T-helper 2 cell treated with Interferon-gamma antibody and Interleukin-4, amounts not matched to agents 100 ng/mL and 5 ng/mL, for 36 hours (primary cell): ENCODE measurements around the gene ARL3. TPM values are rescaled to one million over a fixed set of nuclear protein-coding genes. Genes with fewer than 3 reads are reported as not detected.

ENCODE experiments used
- intact Hi-C: fragments of 100-400 bp; cut with micrococcal nuclease; formaldehyde crosslinking; loops from one replicate; pipeline ENCODE4 v1.15.1; 2023
- total RNA-seq: library from RNA; stranded (reverse); gene quantifications from 2 replicates; pipeline ENCODE4 v1.2.3, GENCODE V29; 2022

ARL3 gene
- total RNA-seq, 1 donor from 2014 or later = 4.7 TPM

DNA sequence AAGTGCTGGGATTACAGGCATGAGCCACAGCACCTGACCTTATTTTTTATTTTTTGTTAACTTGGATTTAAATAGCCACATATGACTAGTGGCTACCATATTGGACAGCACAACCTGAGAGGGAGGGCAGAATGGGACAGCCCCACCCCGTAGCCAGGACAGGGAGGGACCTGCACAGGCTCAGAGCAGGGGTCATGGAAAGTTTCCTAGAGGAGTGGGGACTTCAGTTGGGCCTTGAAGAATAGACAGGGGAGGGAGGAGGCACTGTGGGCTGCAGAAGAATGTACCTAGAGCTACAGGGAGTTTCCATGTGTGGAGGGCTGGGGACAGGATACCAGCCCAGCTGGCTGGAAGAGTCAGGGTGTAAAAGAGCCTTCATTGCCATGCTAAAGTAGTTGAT is 61.1 kb downstream of the ARL3 start:
- intact Hi-C loops = no loop called here

DNA sequence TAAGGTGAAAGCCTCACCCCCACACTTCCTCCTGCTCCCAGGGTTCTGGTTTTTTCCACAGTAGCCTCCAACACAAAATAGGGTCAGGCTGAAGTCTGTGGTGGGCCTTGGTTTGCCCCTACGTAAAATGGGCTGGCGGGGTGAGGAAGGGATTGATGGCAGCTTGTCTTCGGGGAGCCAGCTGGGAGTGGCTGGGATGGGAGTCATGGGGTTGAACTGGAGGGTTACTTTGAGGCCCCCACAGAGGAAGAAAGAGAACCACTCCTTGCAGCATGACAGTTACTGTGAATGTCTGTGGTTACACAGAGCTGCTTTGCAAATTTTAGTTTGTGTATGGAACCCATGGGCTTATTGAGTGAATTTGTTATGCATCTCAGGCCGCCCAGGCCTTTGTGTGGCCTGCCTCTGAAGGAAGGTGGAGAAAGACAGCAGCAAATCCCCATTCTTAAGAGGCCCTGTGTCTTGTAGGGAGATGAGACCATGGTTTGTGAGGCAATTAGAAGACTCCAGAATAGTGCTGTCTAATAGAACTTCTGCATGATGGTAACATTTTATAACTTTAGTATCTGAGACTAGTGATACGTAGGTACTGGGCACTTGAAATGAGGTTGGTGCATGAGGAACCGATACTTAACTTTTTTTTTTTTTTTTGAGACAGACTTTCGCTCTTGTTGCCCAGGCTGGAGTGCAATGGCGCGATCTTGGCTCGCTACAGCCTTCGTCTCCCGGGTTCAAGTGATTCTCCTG is 61.9 kb downstream of the ARL3 start:
- intact Hi-C loops = no loop called here

DNA sequence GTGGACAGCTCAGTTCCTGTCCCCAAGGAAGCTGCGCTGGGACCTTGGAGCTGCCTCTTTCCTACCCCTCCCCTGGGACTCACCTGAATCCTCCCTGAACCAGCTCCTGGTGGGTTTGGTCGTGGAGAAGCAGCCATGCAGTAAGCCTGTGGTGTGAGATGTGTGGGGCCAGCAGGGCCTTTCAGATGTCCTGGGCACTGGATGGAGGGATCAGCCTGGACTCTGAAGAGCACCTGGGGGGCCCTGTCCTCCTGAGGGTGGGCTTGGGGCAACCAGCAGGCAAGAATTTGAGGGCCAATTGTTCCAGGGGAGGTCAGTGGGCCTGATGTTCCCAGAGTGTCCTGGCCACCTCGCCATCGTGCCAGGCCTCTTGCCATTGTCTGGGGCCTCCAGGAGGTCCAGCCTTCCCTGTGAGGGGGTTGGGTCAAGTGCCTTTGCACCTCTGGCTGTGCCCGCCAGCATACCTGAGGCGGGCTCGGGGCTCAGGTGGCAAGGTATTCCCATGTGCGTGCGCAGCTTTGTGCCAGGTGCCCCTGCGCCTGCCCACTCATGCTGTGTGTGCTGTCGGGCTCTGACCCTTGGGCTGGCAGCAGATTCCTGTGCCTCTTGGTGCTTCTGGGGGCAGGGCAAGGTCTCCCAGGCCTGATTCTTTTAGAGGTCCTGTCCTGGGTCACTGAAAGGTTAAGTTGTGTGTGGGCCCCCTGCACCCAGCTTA is 62.6 kb downstream of the ARL3 start:
- intact Hi-C loops = no loop called here

DNA sequence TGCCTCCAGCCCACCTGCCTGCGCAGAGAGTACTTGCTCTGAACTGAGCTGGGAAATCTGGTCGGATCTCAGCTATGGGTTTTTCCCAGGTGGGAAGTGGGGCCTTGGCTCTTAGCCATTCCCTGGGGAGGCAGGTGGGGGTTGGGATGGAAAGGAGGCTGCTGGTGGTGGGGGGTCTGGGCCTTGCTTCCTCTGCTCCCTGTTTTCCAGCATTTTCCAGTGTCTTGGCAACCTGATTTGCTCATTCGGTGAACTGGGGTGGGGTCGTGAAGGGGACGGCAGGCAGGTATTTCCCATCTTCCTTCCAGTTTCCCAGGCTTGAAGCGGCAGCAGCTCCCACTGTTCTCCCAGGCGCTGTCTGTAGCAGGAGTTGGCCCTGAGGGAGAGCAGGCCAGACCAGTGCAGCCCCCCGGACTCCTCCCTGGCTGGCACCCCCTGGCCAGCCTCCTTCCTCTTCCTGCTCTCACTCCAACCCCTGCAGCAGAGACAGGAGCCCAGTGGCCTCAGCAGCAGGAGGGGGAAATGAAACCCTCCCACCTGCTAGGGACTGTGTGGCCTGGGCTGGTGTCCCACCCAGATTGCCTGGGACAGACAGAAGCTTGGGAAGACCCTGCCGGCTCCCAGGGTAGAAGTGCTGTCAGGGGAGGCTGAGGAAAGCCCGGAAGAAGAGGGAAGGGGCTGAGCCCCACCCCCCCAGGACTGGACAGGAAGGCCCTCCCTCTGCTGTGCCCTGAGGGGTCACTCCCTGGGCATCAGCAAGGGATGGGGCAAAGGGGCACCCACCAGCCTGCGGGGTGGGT is 63.3 kb downstream of the ARL3 start:
- intact Hi-C loops = no loop called here

DNA sequence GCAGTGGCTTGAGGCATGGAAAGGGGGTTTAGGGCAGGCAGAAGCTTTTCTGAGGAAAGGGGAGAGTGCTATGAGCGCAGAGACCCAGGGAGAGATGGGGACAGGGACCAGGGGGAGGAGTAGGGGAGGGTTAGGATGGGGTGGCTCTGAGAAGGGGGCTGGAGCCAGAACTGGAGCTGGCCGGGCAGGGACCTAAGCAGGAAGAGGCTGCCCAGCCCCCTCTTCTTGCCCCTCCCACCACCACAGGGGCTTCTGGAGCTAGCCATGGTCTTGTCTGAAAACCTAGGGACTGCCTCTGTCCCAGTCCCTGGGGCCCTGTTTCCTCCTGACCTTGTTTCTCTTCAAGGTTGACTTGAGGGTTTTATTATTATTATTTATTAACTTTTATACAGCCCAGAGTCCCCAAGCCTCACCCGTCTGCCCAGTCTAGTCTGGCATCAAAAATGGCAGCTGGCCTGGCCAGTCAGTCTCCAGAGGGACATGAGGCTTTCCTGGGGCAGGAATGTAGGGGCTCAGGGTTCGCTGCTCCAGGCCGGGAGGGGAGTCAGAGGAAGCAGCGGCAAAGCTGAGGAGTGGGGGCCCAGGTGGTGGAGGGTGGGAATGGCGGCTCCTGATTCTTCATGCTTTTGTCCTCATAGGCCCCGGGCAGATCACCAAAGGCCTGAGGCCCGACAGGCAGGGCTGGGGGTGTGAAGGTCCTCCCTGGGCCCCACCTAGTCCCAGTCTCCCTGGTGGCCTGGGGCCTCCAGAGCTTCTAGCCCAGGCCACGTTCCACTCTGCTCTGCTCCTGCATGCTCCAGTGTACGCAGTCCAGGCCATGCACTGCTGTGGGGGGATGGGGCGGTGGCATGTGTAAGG is 64.2 kb downstream of the ARL3 start:
- intact Hi-C loops = loop anchor here (5.0 to 10.0 kb wide), 5 partner anchors 195 to 1738 kb away; partner anchors contain the start of genes C10orf95, GBF1, NT5C2 and OGA

DNA sequence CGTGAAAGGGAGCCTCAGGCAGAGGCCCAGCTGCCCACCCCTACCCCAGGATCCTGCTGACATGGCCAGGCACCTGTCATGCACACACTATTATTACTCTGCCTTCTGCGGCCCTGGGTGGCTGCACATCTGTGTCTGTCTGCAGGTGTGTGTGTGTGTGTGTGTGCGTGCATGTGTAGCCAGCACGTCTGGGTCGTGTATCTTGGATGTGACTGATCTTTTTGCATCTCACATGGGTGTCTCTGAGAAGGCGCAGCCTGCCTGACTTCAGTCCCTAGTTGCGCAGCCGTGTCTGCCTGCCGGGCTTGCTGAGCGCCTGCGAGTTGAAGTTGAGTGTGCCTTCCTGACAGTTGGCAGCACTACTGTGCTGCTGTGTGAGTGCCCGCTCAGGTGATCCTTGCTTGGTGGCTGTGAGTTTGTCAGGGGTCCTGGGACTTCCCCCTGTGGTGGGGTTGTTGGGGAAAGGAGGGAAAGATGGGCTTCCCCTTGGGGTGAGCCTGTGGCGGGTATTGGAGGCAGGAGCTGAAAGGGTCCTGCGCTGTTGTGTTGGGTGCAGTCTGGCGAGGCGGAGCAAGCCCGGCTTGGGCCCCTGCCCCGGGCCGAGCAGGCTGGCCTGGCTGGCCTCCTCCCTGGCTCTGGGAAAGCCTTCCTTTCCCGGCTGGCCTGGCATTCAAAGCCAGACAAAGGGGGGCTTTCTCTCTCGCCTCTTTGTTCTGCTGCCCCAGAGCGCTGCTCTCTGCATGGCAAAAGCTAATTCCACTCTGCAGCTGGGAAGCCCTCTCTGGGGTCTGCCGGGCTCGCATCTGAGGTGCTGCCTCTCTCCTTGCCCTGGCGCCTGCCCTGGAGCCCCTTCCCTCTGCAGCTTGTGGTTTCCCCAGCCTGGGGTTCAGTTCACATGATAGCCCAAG is 65.1 kb downstream of the ARL3 start:
- intact Hi-C loops = loop anchor here (5.0 to 10.0 kb wide), 5 partner anchors 194 to 1737 kb away; partner anchors contain the start of genes C10orf95, GBF1, NT5C2 and OGA

DNA sequence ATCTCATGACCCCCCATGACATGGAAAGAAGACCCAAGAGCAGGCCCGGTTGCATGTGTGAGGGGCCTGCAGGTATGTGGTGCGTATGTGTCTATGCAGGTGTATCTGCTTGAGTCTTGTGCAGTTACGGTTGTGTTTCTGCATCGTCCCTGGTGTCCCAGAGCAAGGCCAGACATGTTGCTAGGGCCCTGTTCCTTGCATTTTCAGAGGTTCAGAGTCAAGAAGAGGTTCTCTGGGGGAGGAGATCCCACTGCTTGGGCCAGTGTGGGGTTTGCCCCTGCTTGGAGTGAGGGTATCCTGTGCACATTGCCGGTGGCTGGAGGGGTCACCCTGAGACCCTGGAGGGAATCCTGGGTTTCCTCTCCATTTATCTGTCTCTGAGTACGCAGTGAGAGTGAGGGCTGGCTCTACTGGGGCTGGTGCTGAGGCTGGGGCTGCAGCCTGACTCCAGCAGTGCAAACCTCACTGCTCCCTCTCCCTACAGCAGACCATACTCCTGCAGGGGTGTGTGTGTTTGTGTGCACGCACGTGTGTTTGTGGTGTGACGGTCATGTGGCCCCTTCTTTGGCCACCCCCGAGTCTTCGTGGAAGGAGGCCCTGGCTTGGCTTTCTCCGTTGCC is 65.8 kb downstream of the ARL3 start:
- intact Hi-C loops = loop anchor here (5.0 to 10.0 kb wide), 5 partner anchors 194 to 1736 kb away; partner anchors contain the start of genes C10orf95, GBF1, NT5C2 and OGA

DNA sequence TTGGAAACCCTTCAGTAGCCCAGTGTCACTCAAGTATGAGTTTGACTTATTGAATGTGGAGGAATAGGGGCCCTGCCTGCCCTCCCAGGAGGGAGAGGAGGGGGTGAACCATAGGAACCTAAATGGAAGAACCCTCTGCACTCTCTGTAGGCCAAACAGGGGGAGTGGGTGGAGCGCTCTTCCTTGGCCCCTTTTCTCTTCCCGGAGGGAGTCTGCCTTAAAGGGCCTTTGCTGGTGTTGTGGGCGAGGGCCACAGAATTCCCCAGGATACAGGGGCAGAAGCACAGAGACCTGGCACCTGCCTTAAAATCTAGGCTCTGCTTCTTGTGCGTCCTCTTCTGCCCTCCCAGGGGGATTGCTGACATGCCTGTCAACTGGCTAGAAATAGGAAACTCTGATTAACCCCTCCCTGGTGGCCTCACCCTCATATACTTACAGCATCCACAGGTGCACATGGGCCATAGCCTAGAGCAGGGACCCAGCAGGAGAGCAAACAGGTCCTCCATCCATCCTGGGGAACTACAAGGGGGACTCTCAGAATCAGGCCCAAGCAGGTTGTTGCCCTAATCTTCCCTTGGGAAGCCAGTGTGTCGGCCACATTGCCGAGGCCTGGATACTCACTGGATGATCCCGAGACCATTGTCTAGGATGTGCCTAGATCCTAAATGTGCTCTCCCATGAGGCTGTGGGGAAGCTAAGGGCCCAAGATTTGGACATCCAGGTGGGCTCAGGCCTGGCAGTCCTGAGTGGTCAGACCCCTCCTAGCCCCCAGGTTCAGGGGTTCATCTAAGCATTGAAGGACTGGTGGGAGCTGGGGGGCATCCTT is 66.5 kb downstream of the ARL3 start:
- intact Hi-C loops = loop anchor here (5.0 to 10.0 kb wide), 5 partner anchors 193 to 1735 kb away; partner anchors contain the start of genes C10orf95, GBF1, NT5C2 and OGA

DNA sequence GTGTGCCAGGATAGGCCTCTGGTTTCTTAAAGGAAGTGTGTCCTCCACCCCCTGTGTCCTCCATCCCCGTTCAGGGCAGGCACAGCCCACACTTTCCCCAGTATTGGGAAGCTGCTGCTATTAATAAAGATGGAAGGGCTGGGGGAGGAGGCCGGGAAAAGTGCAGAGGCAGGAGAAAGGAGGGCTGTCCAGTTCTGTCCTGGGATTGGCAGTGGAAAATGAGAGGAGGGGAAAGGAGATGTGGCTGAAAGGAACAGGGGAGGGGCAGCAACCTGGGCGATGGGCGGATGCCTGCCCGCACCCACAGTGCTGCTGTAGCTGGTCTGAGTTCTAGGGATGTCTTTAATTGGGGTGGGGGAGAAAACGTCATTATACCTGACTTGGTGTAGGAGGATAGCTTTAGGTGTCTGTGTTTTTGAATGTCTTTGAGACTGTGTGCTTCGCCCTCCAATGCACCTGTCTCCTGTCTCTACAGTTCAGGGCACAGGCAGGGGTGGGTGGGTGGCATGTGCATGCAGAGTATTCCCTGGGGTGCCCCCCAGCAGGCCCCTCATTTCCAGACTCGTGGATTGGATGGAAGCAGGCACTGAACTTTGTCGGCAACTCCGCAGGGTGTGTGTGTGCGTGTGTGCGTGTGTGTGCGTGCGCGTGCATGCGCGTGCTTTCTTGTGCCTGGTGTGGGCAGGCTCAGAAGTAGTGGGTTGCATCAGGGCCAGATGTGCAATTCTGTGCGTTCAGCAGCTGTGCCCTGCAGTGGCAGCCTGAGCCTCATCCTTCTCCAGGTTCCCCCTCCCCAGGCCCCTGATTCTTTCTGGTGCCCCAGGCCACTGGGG is 67.4 kb downstream of the ARL3 start:
- intact Hi-C loops = loop anchor here (1.0 to 10.0 kb wide), 9 partner anchors 14 to 1735 kb away; partner anchors contain the start of genes ARL3, C10orf95, GBF1 and NFKB2

DNA sequence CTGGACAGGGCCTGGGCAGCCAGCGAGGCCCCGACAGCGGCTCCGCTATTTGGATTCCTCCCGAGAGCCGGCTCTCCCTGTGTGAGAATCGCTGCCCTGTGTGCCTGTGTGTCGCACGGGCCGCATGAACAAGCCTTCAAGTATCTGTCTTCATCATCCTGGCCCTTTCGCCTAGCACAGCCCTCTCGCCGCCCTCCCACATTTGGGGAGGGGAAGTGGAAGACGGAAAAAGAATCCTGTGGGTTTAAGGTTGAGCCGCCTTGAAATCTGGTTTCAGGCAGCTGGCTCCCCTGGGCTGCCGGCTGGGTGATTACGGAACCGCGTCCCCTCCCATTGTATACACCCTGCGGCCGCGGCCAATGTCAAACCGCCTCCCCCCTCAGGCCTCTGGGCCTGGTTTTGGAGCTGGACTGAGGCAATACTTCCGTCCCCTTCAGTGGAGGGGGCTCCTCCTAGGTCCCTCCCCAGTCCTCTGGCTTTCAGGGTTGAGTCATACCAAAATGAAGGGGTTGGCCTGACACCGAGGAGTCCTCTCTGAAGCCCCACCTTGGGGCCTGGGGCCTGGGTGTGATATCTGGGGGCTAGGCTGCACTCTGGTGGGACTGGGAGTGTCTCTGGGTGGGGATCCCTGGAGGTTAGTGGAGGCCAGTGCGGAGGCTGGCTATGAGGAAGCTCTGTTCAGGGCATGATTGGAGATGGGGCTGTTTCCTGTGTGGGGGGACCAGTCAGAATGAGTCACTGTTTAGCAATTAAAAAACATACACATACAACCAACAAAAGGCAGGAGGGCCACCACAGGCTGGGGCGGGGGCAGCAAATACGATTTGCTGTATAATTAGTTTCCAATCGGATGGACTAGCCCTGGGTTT is 68.2 kb downstream of the ARL3 start:
- intact Hi-C loops = loop anchor here (1.0 to 10.0 kb wide), 9 partner anchors 15 to 1734 kb away; partner anchors contain the start of genes ARL3, C10orf95, GBF1 and NFKB2

DNA sequence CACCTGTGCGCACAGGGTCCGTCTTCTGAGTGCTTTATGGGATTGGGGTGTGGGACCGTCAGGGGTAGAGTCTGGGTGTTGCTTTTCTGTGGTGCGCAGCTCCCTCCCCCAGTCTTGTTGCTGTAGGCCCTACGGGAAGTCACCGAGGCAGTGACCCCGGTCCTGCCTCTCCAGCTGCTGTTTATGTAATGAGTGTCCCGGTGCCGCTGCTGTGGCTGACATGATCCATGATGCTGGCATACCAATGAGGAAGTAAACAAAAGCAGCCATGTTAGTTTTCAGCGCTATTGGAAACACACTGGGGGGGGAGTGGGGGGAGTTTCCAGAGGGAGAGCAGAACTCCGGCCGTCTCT is 68.8 kb downstream of the ARL3 start:
- intact Hi-C loops = loop anchor here (5.0 to 10.0 kb wide), 5 partner anchors 191 to 1733 kb away; partner anchors contain the start of genes C10orf95, GBF1, NT5C2 and OGA

DNA sequence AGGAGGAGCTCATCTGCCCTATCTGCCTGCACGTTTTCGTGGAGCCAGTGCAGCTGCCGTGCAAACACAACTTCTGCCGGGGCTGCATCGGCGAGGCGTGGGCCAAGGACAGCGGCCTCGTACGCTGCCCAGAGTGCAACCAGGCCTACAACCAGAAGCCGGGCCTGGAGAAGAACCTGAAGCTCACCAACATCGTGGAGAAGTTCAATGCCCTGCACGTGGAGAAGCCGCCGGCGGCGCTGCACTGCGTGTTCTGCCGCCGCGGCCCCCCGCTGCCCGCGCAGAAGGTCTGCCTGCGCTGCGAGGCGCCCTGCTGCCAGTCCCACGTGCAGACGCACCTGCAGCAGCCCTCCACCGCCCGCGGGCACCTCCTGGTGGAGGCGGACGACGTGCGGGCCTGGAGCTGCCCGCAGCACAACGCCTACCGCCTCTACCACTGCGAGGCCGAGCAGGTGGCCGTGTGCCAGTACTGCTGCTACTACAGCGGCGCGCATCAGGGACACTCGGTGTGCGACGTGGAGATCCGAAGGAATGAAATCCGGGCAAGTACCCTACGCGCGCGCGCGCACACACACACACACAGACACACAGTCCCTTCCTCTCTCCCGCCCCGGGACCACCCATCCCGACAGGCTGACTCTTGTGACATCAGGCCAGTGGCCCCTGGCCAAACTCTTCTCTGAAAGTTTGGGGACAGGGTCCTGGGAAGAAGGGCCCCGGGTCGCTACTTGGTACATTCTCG is 69.4 kb downstream of the ARL3 start:
- intact Hi-C loops = loop anchor here (5.0 to 10.0 kb wide), 7 partner anchors 190 to 1733 kb away; partner anchors contain the start of genes C10orf95, CNNM2, FBXL15 and GBF1

DNA sequence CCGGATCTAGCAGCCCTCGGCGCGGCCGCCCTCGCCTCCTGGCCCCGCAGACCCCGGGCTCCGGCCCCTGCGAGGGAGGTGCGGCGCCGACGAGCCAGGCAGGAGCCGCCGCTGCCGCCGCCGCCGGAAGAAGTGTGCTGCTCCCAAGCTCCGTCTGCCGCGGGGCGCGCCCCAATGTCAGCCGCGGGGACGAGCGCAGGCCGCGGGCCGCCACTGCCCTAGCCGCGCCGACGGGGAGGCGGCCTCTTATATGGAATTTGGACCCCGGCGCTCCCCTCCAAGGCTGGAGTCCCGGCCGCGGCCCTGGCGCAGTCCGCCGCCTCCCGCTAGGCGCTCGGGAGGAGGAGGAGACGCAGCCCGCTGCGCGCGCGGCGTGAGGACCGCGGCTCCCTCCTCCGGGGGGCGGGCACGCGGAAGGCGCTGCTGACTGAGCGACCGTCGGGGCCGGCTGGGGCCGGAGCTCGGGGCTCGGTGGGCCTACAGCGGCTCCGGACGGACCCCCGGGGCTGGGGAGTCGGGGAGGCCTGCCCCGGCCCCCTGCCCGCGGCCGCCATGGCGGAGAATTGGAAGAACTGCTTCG is 70.0 kb downstream of the ARL3 start, which contains the start of gene TRIM8:
Gene TRIM8, plus strand, starts transcription at position 414 of the 580 bp plus-strand sequence. Its CDS starts 139 bp downstream, at position 553.
- intact Hi-C loops = loop anchor here (5.0 to 10.0 kb wide), 5 partner anchors 189 to 829 kb away; partner anchors contain the start of genes C10orf95, CNNM2, FBXL15 and NT5C2

DNA sequence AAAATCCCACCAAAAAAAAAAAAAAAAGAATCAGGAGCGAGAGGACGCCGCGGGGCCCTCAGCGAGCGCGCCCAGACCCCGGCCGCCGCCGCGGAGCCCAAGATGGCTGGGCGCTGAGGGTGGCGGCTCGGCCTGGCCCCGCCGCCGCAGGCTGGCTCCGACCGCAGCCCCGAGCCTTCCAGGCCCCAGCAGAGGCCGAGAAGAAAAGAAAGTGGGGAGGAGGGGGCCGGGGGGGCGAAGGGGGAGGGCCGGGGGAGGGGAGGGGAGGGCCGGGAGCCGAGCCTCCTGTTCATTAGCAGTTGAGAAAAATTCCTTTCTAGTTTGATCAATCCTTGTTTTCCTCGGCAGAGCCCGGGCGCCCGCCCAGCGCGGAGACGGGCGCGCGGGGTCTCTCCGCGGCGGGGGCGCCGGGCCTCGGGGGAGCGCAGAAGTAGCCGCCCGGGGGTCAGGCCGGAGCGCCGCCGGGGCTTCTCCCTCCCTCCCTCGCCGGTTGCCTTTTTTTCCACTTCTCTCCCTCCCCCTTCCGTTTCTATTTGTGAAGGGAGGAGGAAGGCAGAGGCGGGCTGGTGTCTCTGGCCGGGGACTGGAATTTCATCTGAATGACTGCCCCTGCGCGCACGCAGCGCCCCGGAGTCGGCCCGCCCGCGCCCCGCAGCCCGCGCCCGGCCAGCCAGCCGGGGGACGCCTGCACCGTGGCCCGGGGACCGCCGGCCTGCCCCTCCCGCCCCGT is 70.7 kb downstream of the ARL3 start:
- intact Hi-C loops = loop anchor here (5.0 to 10.0 kb wide), 5 partner anchors 189 to 829 kb away; partner anchors contain the start of genes C10orf95, CNNM2, FBXL15 and NT5C2
